ENCODE measurements around the gene CRYZ.

DNA sequence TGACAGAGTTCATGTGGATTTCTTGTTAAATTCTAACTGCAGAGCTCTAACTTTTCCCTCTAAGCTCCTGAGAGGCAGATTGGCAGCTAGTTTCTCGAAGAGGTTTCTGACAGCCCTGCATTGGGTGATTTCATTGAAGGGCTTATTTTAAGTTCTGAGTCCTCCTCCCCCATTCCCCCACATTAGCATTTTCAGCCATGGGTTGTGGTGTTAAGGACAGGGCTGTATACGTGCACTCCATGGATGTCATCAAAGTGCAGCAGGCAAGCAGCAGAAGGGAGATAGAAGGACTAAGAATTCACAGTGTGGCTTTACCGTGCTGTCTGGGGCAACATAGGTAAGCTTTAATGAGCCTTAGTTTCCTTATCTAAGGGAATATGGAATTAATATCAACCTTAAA is 19.0 kb downstream of the CRYZ start:
- TF ChIP-seq, protein P1, sequence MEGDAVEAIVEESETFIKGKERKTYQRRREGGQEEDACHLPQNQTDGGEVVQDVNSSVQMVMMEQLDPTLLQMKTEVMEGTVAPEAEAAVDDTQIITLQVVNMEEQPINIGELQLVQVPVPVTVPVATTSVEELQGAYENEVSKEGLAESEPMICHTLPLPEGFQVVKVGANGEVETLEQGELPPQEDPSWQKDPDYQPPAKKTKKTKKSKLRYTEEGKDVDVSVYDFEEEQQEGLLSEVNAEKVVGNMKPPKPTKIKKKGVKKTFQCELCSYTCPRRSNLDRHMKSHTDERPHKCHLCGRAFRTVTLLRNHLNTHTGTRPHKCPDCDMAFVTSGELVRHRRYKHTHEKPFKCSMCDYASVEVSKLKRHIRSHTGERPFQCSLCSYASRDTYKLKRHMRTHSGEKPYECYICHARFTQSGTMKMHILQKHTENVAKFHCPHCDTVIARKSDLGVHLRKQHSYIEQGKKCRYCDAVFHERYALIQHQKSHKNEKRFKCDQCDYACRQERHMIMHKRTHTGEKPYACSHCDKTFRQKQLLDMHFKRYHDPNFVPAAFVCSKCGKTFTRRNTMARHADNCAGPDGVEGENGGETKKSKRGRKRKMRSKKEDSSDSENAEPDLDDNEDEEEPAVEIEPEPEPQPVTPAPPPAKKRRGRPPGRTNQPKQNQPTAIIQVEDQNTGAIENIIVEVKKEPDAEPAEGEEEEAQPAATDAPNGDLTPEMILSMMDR (IDR thresholded peaks at IDR 0.05), result no peak
- TF ChIP-seq POLR2A (IDR thresholded peaks at IDR 0.05), result no peak
